Esophagus muscularis mucosa (tissue), 4 donors: ENCODE measurements around the gene CHEK1. TPM values are rescaled to one million over a fixed set of nuclear protein-coding genes. Genes with fewer than 3 reads are reported as not detected.

ENCODE experiments used
- DNase-seq: peaks from one replicate; pipeline ENCODE4 v3.0.0-alpha.2; 2017; ENCODE audit errors: extremely low spot score
- H3K27ac ChIP-seq, 4 donors: fragments of 200-600 bp; sonication (generic); replicated peaks in 1 of 4; 1 replicate in 3 of 4; 2 replicates in 1 of 4; pipeline ENCODE4 v1.5.1; 2016 to 2019; ENCODE audit warnings: mild to moderate bottlenecking in 1 of 4
- H3K27me3 ChIP-seq, 4 donors: fragments of 200-600 bp; sonication (generic); one replicate each; pipeline versions ENCODE4 v1.5.1 to v1.6.0; 2016 to 2019
- H3K36me3 ChIP-seq, 4 donors: fragments of 200-600 bp; sonication (generic); one replicate each; pipeline ENCODE4 v1.5.1; 2016 to 2019
- H3K4me1 ChIP-seq, 4 donors: fragments of 200-600 bp; sonication (generic); one replicate each; pipeline ENCODE4 v1.5.1; 2016 to 2019
- H3K4me3 ChIP-seq, 4 donors: fragments of 200-600 bp; sonication (generic); 1 replicate in 2 of 4; 2 replicates in 2 of 4; pipeline ENCODE4 v1.5.1; 2016 to 2019; ENCODE audit warnings: mild to moderate bottlenecking in 4 of 4, moderate library complexity in 1 of 4
- H3K9me3 ChIP-seq, 4 donors: fragments of 200-600 bp; sonication (generic); 1 replicate in 3 of 4; 2 replicates in 1 of 4; pipeline ENCODE4 v1.5.1; 2016 to 2019
- EP300 ChIP-seq: sonication (generic); formaldehyde crosslinking; IDR thresholded peaks from one replicate; pipeline ENCODE4 v1.6.1; 2017; ENCODE audit warnings: antibody characterized with exemption
- POLR2A ChIP-seq: fragments of 450-650 bp; IDR thresholded peaks from one replicate; pipeline ENCODE4 v1.6.1; 2017; ENCODE audit warnings: antibody characterized with exemption, moderate library complexity, mild to moderate bottlenecking, low read depth
- POLR2AphosphoS5 ChIP-seq, 2 donors: sonication (generic); formaldehyde crosslinking; IDR thresholded peaks; one replicate each; pipeline ENCODE4 v1.6.1; 2017; ENCODE audit warnings: antibody characterized with exemption in 2 of 2
- WGBS: methylation state at CpG from one replicate; pipeline ENCODE4 v1.1.5; 2018; 5-methylcytosine and 5-hydroxymethylcytosine counted together
- intact Hi-C: fragments of 100-400 bp; cut with DNase I; formaldehyde crosslinking; loops from one replicate; pipeline ENCODE4 v1.15.1; 2023
- total RNA-seq, 4 donors: library from RNA; depleted of rRNA; stranded (reverse); fragments of >200 nt; gene quantifications; one replicate each; pipeline versions ENCODE4 v1.1.0 to v1.2.1, GENCODE V29; 2016
- TF ChIP-seq, protein P1 (sequence below), 3 experiments: fragments of 200-600 bp in 2 of 3; fragments of 450-650 bp in 1 of 3; sonication (generic) in 2 of 3; IDR thresholded peaks; one replicate each; pipeline ENCODE4 v1.5.1; 2017 to 2019; ENCODE audit warnings: antibody characterized with exemption in 3 of 3, mild to moderate bottlenecking in 2 of 3, moderate library complexity in 1 of 3

Gene CHEK1
- total RNA-seq, 4 donors from 2014 or later, result 1.9 to 4.2 (median 2.5) TPM

- Histone ChIP-seq H3K27me3 (no peaks in the 10 kb centered on the region), H3K27ac (no peak overlapping the region), H3K4me3 (no peak overlapping the region), H3K4me1 (no peaks in the 10 kb centered on the region), H3K36me3 (no peaks in the 10 kb centered on the region), H3K9me3 (no peaks in the 10 kb centered on the region)
- 74% methylated on average over 9 of the region's 9 CpGs for WGBS
- intact Hi-C loops, result no loop called here
- TF ChIP-seq, protein P1, sequence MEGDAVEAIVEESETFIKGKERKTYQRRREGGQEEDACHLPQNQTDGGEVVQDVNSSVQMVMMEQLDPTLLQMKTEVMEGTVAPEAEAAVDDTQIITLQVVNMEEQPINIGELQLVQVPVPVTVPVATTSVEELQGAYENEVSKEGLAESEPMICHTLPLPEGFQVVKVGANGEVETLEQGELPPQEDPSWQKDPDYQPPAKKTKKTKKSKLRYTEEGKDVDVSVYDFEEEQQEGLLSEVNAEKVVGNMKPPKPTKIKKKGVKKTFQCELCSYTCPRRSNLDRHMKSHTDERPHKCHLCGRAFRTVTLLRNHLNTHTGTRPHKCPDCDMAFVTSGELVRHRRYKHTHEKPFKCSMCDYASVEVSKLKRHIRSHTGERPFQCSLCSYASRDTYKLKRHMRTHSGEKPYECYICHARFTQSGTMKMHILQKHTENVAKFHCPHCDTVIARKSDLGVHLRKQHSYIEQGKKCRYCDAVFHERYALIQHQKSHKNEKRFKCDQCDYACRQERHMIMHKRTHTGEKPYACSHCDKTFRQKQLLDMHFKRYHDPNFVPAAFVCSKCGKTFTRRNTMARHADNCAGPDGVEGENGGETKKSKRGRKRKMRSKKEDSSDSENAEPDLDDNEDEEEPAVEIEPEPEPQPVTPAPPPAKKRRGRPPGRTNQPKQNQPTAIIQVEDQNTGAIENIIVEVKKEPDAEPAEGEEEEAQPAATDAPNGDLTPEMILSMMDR (IDR thresholded peaks at IDR 0.05), result no peak
- no peak for TF ChIP-seq POLR2AphosphoS5 (IDR thresholded peaks at IDR 0.05)
- no peak for TF ChIP-seq EP300
- no peak for TF ChIP-seq POLR2A
- no peak for DNase-seq
Measured at GRCh38 chr11:125685228-125685627, 60.3 kb downstream of the CHEK1 start.

- H3K4me3 ChIP-seq, result no peak overlapping the region
- 92% methylated on average over 11 of the region's 11 CpGs for WGBS
- no peaks in the 10 kb centered on the region for H3K4me1 ChIP-seq
- peak; percentile 60 for DNase-seq
- no peaks in the 10 kb centered on the region for H3K9me3 ChIP-seq
- TF ChIP-seq EP300 (no peak), POLR2AphosphoS5 (IDR thresholded peaks at IDR 0.05) (no peak), POLR2A (no peak)
- TF ChIP-seq, protein P1 (IDR thresholded peaks at IDR 0.05), result no peak
- intact Hi-C loops, result no loop called here
- H3K27me3 ChIP-seq, result no peaks in the 10 kb centered on the region
- H3K36me3 ChIP-seq, result no peaks in the 10 kb centered on the region
- H3K27ac ChIP-seq, result no peak overlapping the region
Measured at GRCh38 chr11:125688066-125688465, 63.1 kb downstream of the CHEK1 start.

GRCh38 chr11:125688632-125689031 lies 63.7 kb downstream of the CHEK1 start:
- peak; percentile 90 for DNase-seq
- intact Hi-C loops, result no loop called here
- Histone ChIP-seq H3K9me3 (no peaks in the 10 kb centered on the region), H3K4me1 (no peaks in the 10 kb centered on the region), H3K27ac (no peak overlapping the region), H3K36me3 (no peaks in the 10 kb centered on the region), H3K4me3 (no peak overlapping the region), H3K27me3 (no peaks in the 10 kb centered on the region)
- 92% methylated on average over 3 of the region's 3 CpGs for WGBS
- TF ChIP-seq POLR2A, result no peak
- TF ChIP-seq, protein P1 (IDR thresholded peaks at IDR 0.05), result no peak
- no peak for TF ChIP-seq EP300
- no peak for TF ChIP-seq POLR2AphosphoS5 (IDR thresholded peaks at IDR 0.05)

DNA sequence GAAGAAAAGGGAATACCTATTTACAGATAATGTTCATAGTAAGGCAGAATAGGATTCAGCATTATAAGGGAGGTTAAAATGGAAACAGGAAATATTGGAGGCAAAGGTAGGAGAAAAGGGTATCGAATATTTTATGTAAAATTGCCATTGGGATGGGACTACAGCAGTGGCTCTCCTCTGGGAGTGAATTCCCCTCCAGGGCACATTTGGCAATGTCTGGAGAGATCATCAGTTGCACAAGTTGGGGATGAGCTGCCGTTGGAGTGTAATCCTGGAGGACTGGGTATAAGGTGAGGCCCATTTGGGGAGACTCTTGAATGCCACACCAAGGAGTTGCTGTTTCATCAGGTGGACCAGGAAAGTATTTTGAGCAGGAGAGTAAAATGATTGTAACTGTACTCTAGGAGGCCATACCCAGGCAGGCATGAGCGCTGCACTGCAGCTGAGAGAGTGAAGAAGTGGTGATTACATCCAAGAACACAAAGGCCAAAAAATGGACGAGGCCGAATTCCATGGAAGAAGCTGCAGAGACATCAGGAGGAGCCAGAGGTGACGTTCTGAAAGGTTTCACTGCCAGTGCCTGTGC lies 64.4 kb downstream of the CHEK1 start:
- Histone ChIP-seq H3K4me3 (no peak overlapping the region), H3K4me1 (no peaks in the 10 kb centered on the region), H3K27ac (no peak overlapping the region), H3K9me3 (no peaks in the 10 kb centered on the region), H3K36me3 (no peaks in the 10 kb centered on the region), H3K27me3 (no peaks in the 10 kb centered on the region)
- peak; percentile 74 for DNase-seq
- intact Hi-C loops, result no loop called here
- WGBS, result 82% methylated on average over 6 of the region's 6 CpGs
- no peak for TF ChIP-seq POLR2AphosphoS5 (IDR thresholded peaks at IDR 0.05)
- no peak for TF ChIP-seq EP300
- no peak for TF ChIP-seq POLR2A
- TF ChIP-seq, protein P1 (IDR thresholded peaks at IDR 0.05), result no peak

GRCh38 chr11:125690006-125690405 lies 65.0 kb downstream of the CHEK1 start:
- H3K27me3 ChIP-seq, result no peaks in the 10 kb centered on the region

More at GRCh38 chr11:125690006-125690405, 65.0 kb downstream of the CHEK1 start:
- Histone ChIP-seq H3K9me3 (no peaks in the 10 kb centered on the region), H3K4me1 (no peaks in the 10 kb centered on the region), H3K36me3 (no peaks in the 10 kb centered on the region), H3K4me3 (no peak overlapping the region), H3K27ac (no peak overlapping the region)
- WGBS, result 96% methylated on average over 2 of the region's 2 CpGs
- TF ChIP-seq, protein P1 (IDR thresholded peaks at IDR 0.05), result no peak
- TF ChIP-seq EP300, result no peak
- TF ChIP-seq POLR2A, result no peak
- no peak for TF ChIP-seq POLR2AphosphoS5 (IDR thresholded peaks at IDR 0.05)
- intact Hi-C loops, result no loop called here
- DNase-seq, result peak; percentile 39
